ENCODE measurements around the gene NEDD4L.

Gene NEDD4L

DNA sequence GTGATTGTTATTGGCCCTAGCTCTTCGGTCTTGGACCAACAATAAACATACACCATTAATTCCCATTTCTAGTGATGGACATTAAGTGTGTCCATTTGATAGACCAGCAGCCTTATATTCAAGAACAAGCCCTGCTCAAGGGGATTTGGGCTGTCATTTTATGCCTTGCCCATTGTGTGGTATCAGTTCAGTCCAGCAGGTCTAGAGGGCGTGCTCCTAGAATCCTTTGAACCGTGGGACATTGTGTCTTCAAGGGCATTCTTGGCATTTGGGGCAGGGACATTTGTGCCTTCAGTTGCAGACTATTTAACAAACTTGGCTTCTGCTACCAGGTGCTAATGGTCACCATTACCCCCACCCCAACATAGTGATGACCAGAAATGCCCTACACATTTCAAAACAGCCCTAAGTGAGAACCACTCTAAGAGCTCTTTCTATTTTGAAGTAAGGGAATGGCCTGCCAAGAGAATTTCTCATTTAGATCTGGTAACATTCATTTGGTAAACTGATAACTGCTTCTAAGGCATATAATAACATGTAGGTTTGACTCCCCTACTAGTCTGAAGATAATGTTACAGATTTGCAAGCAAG is 300.1 kb downstream of the NEDD4L start:
- H3K27ac ChIP-seq (ENCODE audit: low read depth, low read length), result no peak overlapping the region
- H3K27me3 ChIP-seq (ENCODE audit: insufficient read depth, low read length), result no peaks in the 10 kb centered on the region
- H3K4me1 ChIP-seq (ENCODE audit: control insufficient read depth, insufficient read depth, low read length, unreplicated experiment), result no peaks in the 10 kb centered on the region

DNA sequence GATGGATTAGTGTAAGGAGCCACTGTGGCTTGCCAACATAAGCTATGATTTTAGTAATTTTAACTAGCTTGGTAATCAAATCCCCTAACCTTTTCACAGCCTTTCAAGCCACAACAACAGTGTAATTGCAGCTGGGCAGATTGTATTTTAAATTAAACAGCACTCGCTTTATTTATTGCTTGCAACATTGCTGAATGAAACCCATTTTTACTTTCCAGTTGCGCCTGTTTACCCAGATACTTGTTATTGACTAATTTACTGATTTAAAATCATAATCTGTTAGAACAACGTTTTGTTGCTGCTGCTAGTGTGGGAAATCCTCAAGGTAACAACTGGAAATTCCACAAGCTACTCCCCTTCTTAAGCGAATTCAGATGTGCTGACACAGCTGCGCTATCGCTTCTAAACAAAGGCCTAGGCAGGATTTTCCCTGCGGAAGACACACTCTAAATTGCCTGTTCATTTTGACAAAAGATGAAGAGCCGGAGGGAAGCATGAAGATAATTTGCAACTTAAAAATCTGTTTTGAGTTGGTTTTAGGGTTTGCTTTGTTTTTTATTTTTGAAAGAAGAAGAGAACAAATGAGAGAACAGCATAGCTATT is 300.9 kb downstream of the NEDD4L start:
- no peak overlapping the region for H2AFZ ChIP-seq (ENCODE audit: low read length, unreplicated experiment)
- H3K4me3 ChIP-seq (ENCODE audit: low read depth, low read length), result no peak overlapping the region
- H3K27me3 ChIP-seq (ENCODE audit: insufficient read depth, low read length), result no peaks in the 10 kb centered on the region
- H3K36me3 ChIP-seq (ENCODE audit: insufficient read depth, low read length), result no peaks in the 10 kb centered on the region
- no peaks in the 10 kb centered on the region for H3K79me2 ChIP-seq (ENCODE audit: control insufficient read depth, insufficient read depth, low read length, unreplicated experiment)
- no peak overlapping the region for H3K27ac ChIP-seq (ENCODE audit: low read depth, low read length)
- H3K4me1 ChIP-seq (ENCODE audit: control insufficient read depth, insufficient read depth, low read length, unreplicated experiment), result no peaks in the 10 kb centered on the region

More for the DNA sequence above, 300.1 kb downstream of the NEDD4L start:
- Histone ChIP-seq H3K79me2 (ENCODE audit: control insufficient read depth, insufficient read depth, low read length, unreplicated experiment) (no peaks in the 10 kb centered on the region), H3K36me3 (ENCODE audit: insufficient read depth, low read length) (no peaks in the 10 kb centered on the region), H3K4me3 (ENCODE audit: low read depth, low read length) (no peak overlapping the region), H2AFZ (ENCODE audit: low read length, unreplicated experiment) (no peak overlapping the region)

DNA sequence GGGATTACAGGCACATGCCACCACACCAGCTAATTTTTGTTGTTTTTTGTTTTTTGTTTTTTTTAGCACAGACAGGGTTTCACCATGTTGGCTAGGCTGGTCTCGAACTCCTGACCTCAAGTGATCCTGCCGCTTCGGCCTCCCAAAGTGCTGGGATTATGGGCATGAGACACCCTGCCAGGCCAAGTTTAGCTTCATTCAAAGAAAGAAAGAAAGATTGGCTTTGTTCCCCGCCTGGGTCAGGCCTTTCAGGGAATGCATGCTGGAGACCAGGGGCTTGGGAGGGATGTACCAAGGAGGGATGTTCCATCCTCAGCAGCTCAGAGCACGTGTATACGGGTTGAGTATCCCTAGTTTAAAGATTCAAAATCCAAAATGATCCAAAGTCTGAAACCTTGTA is 301.8 kb downstream of the NEDD4L start:
- no peaks in the 10 kb centered on the region for H3K4me1 ChIP-seq (ENCODE audit: control insufficient read depth, insufficient read depth, low read length, unreplicated experiment)
- H3K79me2 ChIP-seq (ENCODE audit: control insufficient read depth, insufficient read depth, low read length, unreplicated experiment), result no peaks in the 10 kb centered on the region
- no peaks in the 10 kb centered on the region for H3K27me3 ChIP-seq (ENCODE audit: insufficient read depth, low read length)
- no peaks in the 10 kb centered on the region for H3K36me3 ChIP-seq (ENCODE audit: insufficient read depth, low read length)
- no peak overlapping the region for H3K4me3 ChIP-seq (ENCODE audit: low read depth, low read length)
- H2AFZ ChIP-seq (ENCODE audit: low read length, unreplicated experiment), result no peak overlapping the region
- H3K27ac ChIP-seq (ENCODE audit: low read depth, low read length), result no peak overlapping the region

DNA sequence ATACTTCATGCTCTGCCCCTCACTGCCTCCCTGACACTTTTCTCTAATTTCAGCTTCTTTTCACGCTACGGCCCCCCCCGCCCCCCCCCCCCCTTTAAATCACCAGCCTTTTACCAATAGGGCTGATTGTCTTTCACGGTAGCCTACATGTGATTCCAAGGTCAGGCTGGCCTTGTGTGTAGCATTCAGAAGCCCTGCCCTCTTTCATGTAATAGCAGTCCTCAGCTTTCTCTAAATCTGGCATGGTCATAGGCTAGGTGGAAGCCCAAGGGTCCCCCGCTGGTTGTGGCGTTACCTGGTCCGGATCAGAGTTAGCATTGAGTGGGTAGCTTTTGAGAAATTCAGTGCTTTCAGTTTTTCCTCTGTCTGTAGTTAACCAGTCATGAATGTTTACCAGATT is 303.1 kb downstream of the NEDD4L start:
- H3K4me3 ChIP-seq (ENCODE audit: low read depth, low read length), result no peak overlapping the region
- no peak overlapping the region for H2AFZ ChIP-seq (ENCODE audit: low read length, unreplicated experiment)
- no peaks in the 10 kb centered on the region for H3K4me1 ChIP-seq (ENCODE audit: control insufficient read depth, insufficient read depth, low read length, unreplicated experiment)
- no peak overlapping the region for H3K27ac ChIP-seq (ENCODE audit: low read depth, low read length)
- no peaks in the 10 kb centered on the region for H3K27me3 ChIP-seq (ENCODE audit: insufficient read depth, low read length)
- peaks cover 5% of the 10 kb centered on the region for H3K36me3 ChIP-seq (ENCODE audit: insufficient read depth, low read length)
- no peaks in the 10 kb centered on the region for H3K79me2 ChIP-seq (ENCODE audit: control insufficient read depth, insufficient read depth, low read length, unreplicated experiment)

DNA sequence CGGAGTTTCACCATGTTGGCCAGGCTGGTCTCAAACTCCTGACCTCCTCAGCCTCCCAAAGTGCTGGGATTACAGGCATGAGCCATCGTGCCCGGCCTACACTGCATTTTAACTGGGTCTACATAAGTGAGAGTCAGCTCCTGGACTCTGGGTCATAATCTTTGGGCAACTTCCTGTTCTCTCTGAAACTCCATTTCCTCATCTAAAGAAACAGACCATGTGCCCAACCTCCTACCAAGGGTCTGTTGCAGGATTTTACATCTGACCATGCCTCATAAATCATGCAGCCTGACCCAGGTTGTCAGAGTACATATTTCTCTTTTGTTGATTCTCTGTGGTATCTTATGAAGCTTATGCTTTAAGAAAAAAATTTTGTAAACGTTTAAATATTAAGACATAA is 304.5 kb downstream of the NEDD4L start:
- no peak overlapping the region for H3K27ac ChIP-seq (ENCODE audit: low read depth, low read length)
- no peaks in the 10 kb centered on the region for H3K79me2 ChIP-seq (ENCODE audit: control insufficient read depth, insufficient read depth, low read length, unreplicated experiment)
- no peaks in the 10 kb centered on the region for H3K4me1 ChIP-seq (ENCODE audit: control insufficient read depth, insufficient read depth, low read length, unreplicated experiment)
- H3K27me3 ChIP-seq (ENCODE audit: insufficient read depth, low read length), result no peaks in the 10 kb centered on the region
- H3K36me3 ChIP-seq (ENCODE audit: insufficient read depth, low read length), result peaks cover 5% of the 10 kb centered on the region
- no peak overlapping the region for H2AFZ ChIP-seq (ENCODE audit: low read length, unreplicated experiment)
- no peak overlapping the region for H3K4me3 ChIP-seq (ENCODE audit: low read depth, low read length)

DNA sequence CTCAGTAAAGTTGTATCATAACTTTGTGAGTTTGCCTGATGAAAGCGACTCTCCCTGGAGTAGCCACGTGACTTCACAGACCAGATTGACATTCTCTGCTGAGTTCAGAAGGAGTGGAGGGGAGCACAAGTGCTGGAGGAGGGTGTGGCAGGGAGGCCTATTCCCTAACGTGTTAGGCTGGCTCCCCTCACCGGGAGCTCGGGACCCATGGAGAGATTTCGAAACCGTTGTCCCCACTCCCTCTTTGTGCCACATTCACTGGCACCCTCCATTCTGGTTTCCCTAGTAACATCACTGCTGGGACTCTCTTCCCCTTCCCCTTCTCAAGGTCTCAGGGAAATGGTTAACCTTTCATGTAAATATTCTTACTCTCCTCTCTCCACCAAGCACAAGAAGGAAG is 304.9 kb downstream of the NEDD4L start:
- no peak overlapping the region for H2AFZ ChIP-seq (ENCODE audit: low read length, unreplicated experiment)
- no peaks in the 10 kb centered on the region for H3K27me3 ChIP-seq (ENCODE audit: insufficient read depth, low read length)
- H3K4me1 ChIP-seq (ENCODE audit: control insufficient read depth, insufficient read depth, low read length, unreplicated experiment), result no peaks in the 10 kb centered on the region
- no peak overlapping the region for H3K4me3 ChIP-seq (ENCODE audit: low read depth, low read length)
- H3K27ac ChIP-seq (ENCODE audit: low read depth, low read length), result no peak overlapping the region
- no peaks in the 10 kb centered on the region for H3K79me2 ChIP-seq (ENCODE audit: control insufficient read depth, insufficient read depth, low read length, unreplicated experiment)
- H3K36me3 ChIP-seq (ENCODE audit: insufficient read depth, low read length), result peaks cover 5% of the 10 kb centered on the region

DNA sequence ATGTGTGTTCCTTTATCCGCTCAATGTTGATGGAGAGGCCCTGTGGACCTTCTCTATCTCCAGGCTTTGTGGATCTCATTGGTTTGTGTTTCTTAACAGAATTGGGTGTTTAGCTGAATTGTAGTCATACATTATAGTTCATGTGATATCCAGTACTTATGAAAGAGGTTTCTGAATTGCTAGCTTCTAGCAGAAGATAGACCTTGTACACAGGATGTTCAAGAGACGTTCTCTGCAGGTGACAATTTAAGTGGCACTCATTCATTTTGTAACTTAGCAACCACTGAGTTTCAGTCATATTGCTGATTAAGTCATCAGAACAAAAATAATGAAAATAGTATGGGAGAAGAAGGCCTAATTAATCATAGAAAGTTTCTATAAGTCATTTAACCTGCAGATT is 305.6 kb downstream of the NEDD4L start:
- Histone ChIP-seq H3K79me2 (ENCODE audit: control insufficient read depth, insufficient read depth, low read length, unreplicated experiment) (no peaks in the 10 kb centered on the region), H3K27ac (ENCODE audit: low read depth, low read length) (no peak overlapping the region), H3K27me3 (ENCODE audit: insufficient read depth, low read length) (no peaks in the 10 kb centered on the region), H2AFZ (ENCODE audit: low read length, unreplicated experiment) (no peak overlapping the region), H3K36me3 (ENCODE audit: insufficient read depth, low read length) (peaks cover 5% of the 10 kb centered on the region), H3K4me3 (ENCODE audit: low read depth, low read length) (no peak overlapping the region), H3K4me1 (ENCODE audit: control insufficient read depth, insufficient read depth, low read length, unreplicated experiment) (no peaks in the 10 kb centered on the region)

DNA sequence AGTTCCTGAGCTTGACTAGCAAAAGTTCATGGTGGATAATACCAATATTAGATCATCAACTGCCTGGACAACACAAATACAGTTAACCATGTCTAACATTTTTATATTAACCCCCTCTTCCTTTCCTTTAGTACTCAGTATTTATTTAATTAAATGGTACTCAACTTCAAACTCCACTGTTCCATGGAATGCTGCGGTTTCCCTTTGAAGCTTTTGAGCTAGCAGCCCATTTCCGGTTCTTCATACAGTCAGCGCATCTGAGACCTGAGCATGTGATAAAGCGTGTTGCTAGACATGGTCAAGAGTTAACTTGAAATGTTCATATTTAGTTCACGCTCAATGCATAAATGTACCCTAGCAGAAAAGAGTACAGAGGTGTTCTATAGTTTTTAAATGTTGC is 306.5 kb downstream of the NEDD4L start:
- Histone ChIP-seq H3K79me2 (ENCODE audit: control insufficient read depth, insufficient read depth, low read length, unreplicated experiment) (no peaks in the 10 kb centered on the region), H3K36me3 (ENCODE audit: insufficient read depth, low read length) (peaks cover 5% of the 10 kb centered on the region), H3K4me1 (ENCODE audit: control insufficient read depth, insufficient read depth, low read length, unreplicated experiment) (no peaks in the 10 kb centered on the region), H2AFZ (ENCODE audit: low read length, unreplicated experiment) (no peak overlapping the region), H3K27ac (ENCODE audit: low read depth, low read length) (no peak overlapping the region), H3K4me3 (ENCODE audit: low read depth, low read length) (no peak overlapping the region), H3K27me3 (ENCODE audit: insufficient read depth, low read length) (no peaks in the 10 kb centered on the region)

DNA sequence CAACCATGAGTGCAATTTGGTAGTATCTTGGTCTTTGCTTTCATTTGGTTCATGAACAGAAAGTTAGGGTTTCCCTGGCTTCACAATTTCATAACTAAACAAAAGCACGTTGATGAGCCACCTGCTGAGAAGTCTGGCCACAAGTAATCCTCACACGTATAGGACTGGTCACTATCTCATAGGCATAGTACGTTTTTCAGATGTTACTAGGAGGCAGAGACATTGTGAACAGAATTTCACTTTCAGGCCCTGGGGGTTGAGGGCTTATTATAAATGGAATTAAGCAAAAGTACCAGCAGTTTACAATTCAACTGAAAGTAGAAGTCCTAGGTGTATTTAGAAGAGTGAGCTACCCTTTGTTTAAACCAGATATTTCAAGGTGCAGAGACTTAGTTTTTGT is 307.8 kb downstream of the NEDD4L start:
- Histone ChIP-seq H3K36me3 (ENCODE audit: insufficient read depth, low read length) (peaks cover 5% of the 10 kb centered on the region), H3K4me3 (ENCODE audit: low read depth, low read length) (no peak overlapping the region), H3K27me3 (ENCODE audit: insufficient read depth, low read length) (no peaks in the 10 kb centered on the region), H3K27ac (ENCODE audit: low read depth, low read length) (no peak overlapping the region), H3K4me1 (ENCODE audit: control insufficient read depth, insufficient read depth, low read length, unreplicated experiment) (no peaks in the 10 kb centered on the region), H2AFZ (ENCODE audit: low read length, unreplicated experiment) (no peak overlapping the region), H3K79me2 (ENCODE audit: control insufficient read depth, insufficient read depth, low read length, unreplicated experiment) (no peaks in the 10 kb centered on the region)

DNA sequence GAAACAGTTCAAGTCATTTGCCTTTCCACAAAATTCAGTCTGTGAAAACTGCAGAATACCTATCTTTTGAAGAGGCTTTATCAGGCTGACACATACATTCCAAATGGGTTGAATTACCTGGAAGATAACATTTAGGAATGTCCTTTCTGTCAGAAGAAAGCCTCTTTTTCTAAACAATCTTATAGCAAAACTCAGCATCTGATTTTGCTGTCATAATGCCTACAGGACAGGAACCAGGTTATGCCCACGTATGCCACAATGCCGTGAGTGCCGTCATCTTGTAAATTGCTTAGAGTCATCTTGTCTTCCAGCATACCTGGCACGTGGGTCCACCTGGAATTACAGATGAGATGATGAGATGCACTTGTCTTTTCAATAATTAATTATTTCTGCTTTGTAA is 309.6 kb downstream of the NEDD4L start:
- no peaks in the 10 kb centered on the region for H3K27me3 ChIP-seq (ENCODE audit: insufficient read depth, low read length)
- no peak overlapping the region for H3K4me3 ChIP-seq (ENCODE audit: low read depth, low read length)
- no peak overlapping the region for H2AFZ ChIP-seq (ENCODE audit: low read length, unreplicated experiment)
- H3K4me1 ChIP-seq (ENCODE audit: control insufficient read depth, insufficient read depth, low read length, unreplicated experiment), result no peaks in the 10 kb centered on the region
- no peaks in the 10 kb centered on the region for H3K79me2 ChIP-seq (ENCODE audit: control insufficient read depth, insufficient read depth, low read length, unreplicated experiment)
- H3K27ac ChIP-seq (ENCODE audit: low read depth, low read length), result no peak overlapping the region
- peaks cover 5% of the 10 kb centered on the region for H3K36me3 ChIP-seq (ENCODE audit: insufficient read depth, low read length)

DNA sequence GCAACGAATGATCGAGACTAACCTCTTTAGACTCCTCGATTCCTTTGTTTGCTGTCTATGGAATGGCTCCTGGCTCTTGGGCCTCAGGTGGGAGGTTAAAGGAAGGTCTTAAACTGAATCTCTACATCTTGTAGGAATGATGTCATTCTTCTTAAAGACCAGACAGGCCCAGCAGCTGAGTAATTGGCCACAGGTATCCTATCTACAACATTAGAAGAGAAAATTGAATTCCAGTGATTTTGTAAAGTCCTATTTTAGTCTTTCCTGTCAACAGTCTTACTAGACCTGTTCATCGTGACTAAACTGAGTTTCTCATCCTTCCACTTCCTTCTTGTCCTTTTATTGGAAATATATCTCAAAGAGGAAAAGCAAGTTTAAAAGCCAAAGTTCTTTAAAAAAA is 310.0 kb downstream of the NEDD4L start:
- H2AFZ ChIP-seq (ENCODE audit: low read length, unreplicated experiment), result no peak overlapping the region
- no peak overlapping the region for H3K4me3 ChIP-seq (ENCODE audit: low read depth, low read length)
- H3K27me3 ChIP-seq (ENCODE audit: insufficient read depth, low read length), result no peaks in the 10 kb centered on the region
- H3K4me1 ChIP-seq (ENCODE audit: control insufficient read depth, insufficient read depth, low read length, unreplicated experiment), result peaks cover 3% of the 10 kb centered on the region
- H3K79me2 ChIP-seq (ENCODE audit: control insufficient read depth, insufficient read depth, low read length, unreplicated experiment), result no peaks in the 10 kb centered on the region
- peaks cover 5% of the 10 kb centered on the region for H3K36me3 ChIP-seq (ENCODE audit: insufficient read depth, low read length)
- no peak overlapping the region for H3K27ac ChIP-seq (ENCODE audit: low read depth, low read length)
